Medulla oblongata (tissue), 1 donor: Measurements from ENCODE around the gene P3H2.
"Not testable (repeated sequence)": the region's sequence is repeated elsewhere in the genome, so short reads cannot be mapped to it uniquely, and the experiment has no call there.

Experiments
- DNase-seq: peaks from one replicate; pipeline ENCODE4 v3.0.0-alpha.2; 2015; ENCODE audit errors: extremely low spot score

P3H2 gene, protein sequence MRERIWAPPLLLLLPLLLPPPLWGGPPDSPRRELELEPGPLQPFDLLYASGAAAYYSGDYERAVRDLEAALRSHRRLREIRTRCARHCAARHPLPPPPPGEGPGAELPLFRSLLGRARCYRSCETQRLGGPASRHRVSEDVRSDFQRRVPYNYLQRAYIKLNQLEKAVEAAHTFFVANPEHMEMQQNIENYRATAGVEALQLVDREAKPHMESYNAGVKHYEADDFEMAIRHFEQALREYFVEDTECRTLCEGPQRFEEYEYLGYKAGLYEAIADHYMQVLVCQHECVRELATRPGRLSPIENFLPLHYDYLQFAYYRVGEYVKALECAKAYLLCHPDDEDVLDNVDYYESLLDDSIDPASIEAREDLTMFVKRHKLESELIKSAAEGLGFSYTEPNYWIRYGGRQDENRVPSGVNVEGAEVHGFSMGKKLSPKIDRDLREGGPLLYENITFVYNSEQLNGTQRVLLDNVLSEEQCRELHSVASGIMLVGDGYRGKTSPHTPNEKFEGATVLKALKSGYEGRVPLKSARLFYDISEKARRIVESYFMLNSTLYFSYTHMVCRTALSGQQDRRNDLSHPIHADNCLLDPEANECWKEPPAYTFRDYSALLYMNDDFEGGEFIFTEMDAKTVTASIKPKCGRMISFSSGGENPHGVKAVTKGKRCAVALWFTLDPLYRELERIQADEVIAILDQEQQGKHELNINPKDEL

DNA sequence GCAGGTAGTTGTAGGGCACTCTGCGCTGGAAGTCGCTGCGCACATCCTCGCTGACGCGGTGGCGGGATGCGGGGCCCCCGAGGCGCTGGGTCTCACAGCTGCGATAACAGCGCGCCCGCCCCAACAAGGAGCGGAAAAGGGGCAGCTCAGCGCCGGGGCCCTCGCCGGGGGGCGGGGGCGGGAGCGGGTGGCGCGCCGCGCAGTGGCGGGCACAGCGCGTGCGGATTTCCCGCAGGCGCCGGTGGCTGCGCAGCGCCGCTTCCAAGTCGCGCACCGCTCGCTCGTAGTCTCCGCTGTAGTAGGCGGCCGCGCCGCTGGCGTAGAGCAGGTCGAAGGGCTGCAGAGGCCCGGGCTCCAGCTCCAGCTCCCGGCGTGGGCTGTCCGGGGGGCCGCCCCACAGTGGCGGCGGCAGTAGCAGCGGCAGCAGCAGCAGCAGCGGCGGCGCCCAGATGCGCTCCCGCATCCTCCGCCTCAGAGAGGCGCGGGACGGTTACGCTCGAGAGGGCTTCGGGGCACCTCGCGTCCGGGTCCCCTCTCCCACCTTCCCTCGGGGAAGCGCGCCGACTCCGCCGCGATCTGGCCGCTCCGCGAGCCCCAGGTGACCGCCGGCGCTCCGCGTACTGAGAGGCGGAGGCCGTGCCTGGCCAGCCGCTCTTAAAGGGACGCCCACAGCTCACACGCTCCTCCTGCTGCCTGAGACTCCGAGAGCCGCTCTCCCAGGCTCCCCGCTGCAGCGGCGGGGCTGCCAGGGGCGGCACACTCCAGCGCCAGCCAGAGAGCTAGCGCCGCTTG, at the start of gene P3H2:
TSS of gene P3H2 (minus strand) at position 629 of the 792 bp plus-strand sequence. CDS start at position 463, 166 bp downstream.
- peak; percentile 93 for DNase-seq

DNA sequence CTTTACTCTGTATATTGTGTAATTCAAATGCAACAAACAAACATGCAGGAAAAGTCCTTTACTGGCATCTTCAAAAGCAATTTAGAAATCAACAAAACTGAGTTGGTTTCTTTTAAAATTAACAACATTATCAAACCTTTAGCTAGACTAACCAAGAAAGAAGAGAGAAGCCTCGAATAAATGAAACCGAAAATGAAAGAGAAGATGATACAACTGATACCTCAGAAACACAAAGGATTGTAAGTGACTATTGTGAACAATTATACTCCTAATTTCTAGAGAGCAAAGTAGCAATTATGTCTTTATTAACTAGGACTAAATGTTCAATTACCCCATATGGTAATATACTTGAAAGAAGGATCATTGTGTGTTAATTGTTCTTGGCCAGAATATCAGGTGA, 49.2 kb upstream of the P3H2 start:
- DNase-seq: peak; percentile 6

DNA sequence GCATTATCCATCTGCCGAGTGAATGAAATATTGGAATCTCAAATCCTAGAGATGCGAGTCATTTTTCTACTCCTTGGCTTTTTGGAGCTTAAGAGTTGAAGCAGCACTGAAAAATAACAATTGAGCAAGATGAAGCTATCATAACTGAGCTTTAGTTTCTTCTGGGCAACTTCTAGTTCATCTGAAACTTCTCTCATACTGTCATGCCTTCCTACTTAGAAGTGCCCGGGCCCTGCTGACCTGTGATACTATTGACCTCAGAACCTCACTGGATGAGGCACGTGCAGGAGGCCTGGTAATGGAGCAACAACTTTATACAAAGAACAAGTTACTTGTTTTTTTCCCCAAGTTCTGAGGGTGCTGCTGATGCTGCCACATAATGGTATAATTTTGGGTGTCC, 48.5 kb upstream of the P3H2 start:
- no peak for DNase-seq

DNA sequence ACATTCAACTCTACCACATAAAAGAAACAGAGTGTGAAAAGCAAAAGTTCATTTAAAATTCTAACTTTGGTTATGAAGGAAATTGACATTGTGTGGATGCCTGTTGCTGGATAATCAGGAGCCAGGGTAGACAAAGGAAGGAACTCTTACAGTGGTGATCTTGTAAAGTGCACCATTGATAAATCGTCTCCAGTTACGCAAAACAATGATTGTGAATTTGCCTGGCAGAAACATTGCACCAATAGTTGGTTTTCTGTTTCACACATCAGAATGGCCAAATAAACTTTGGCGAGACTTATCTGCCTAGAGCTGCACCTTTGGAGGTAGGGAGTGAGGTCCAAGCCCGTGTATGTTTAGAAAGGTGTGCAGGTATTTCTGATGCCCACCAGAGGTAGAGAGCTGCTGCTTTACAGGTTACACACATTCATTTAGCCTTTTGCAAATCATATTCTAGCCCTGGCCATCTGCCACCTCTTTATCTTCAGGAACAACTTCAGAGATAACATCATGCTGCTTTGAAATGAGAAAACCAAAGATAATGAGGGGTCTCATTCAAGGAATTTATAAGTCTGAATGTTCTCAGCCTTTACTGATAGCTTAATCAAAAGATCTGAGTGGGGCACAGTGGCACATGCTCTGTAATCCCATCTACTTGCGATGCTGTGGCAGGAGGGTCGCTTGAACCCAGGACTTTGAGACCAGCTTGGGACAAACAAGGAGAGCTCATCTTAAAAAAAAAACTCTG, 47.4 kb upstream of the P3H2 start:
- no peak for DNase-seq

DNA sequence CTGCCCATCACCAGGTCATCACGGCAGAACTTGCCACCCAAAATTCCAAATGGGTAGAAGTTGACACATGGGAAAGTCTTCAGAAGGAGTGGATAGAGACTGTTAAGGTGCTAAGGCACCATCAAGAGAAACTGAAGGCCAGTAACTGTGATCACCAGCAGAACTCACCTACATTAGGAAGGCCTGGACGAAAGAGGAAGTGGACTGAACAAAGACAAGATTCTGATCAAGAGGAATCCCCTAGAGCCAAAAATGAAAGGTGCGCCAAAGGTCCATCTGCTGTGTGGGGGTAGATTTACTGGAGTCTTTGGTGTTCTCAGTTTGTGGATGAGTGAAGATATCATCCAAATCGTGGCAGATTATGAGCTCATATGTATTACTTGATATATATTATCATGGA, 46.3 kb upstream of the P3H2 start:
- DNase-seq: no peak

DNA sequence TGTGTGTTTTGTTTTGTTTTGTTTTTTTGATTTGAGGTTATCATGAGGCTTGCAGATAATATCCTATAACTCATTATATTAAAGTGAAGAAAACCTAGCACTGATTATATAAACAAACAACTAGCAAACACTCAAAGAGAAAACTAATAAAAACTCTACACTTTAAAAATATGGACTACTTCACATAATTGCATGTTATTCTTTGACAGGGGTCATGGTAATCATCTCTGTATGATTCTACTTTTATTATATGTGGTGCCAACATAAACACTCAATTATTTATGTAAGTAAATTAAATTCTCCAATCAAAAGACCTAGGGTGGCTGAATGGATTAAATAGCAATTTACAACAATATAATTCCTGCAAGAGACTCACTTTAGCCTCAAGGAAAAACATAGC, 44.6 kb upstream of the P3H2 start:
- no peak for DNase-seq

DNA sequence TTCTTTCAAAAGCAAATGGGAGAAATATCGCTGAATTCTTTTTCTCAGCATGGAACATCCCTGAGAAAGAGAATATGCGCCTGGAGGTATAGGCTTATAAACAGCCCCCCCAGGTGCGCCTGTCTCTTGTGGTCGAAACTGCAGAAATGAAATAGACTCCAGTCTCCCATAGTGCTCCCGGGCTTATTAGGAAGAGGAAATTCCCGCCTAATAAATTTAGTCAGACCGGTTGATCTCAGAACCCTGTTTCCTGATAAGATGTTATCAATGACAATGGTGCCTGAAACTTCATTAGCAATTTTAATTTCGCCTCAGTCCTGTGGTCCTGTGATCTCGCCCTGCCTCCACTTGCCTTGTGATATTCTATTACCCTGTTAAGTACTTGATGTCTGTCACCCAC, 41.3 kb upstream of the P3H2 start:
- not testable (repeated sequence) for DNase-seq

DNA sequence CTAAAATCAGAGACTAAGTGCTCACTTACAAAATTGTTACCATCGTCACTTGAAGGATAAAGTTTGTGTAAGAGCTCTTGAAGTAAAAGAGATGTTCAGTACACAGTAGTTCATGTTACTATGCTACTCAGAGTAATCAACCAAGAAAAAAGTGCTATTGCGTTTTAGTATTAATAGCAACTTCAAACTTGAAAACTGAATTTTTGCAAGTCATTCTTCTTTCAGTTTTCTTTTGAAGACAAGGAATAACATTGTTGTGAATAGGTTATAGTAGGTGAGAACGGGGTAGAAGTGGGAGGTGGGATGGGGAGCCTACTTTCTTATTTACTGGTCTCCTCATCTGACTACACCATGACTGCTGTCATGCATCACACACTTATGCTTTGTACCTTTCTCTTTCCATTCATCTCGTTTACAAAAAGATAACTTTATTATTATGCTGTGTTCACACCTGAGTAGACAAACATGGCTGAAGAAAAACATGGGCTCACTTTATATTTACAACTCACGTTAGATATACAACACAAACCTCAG, 39.3 kb upstream of the P3H2 start:
- DNase-seq: no peak

DNA sequence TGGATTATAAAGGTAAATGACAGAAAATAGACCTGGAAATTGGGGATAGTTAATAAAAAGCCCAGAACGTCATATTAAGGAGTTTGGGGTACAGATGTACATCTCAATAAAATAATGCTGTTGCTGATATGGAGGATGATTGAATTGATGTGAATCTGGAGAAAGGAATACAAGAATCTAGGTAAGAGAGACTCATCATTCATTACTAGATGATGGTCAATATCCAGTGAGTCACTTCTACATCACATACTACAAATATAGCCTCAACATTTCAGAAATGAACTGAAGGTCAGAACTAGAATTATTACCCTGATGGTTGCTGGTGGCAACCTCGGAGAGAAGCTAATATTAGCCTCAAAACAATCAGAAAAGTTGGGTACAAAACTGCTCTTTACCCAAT, 37.6 kb upstream of the P3H2 start:
- no peak for DNase-seq

DNA sequence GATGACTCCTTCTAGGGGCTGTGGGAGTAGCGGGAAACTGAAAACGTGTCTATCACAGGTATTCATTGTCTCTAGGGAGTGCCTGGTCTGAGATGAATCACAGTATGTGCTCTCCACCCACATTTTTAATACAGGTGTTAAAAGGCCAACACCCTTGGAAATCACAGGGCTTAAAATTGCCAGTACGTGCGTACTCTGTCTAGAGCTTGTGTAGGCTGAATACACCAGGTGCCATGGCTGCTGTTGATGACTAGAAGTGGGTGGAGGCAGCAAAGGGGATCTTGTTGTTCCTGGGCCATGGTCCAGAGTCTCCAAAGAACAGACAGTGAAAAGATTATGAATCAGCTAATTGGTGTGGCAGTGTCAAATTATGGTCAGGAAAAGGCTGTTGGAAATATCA, 35.1 kb upstream of the P3H2 start:
- no peak for DNase-seq

DNA sequence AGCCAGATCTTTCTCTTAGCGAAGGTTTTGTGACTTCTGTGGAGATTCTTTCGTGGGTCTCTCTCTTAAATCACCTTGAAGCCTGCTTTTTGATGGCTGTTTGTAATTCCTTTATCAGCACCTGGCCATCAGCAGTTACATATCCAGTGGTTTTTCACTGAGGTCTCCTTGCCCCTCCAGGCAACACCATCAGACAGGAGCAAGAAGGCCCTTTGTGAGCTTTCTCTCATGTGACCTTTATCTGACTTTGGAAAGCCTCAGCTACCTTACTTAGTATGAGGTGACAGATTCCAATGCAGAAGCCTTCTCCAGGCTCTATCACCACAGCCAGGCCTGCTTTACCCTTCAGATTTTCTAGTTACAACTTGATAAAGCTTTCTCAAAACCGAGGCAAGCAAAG, 30.0 kb upstream of the P3H2 start:
- no peak for DNase-seq

DNA sequence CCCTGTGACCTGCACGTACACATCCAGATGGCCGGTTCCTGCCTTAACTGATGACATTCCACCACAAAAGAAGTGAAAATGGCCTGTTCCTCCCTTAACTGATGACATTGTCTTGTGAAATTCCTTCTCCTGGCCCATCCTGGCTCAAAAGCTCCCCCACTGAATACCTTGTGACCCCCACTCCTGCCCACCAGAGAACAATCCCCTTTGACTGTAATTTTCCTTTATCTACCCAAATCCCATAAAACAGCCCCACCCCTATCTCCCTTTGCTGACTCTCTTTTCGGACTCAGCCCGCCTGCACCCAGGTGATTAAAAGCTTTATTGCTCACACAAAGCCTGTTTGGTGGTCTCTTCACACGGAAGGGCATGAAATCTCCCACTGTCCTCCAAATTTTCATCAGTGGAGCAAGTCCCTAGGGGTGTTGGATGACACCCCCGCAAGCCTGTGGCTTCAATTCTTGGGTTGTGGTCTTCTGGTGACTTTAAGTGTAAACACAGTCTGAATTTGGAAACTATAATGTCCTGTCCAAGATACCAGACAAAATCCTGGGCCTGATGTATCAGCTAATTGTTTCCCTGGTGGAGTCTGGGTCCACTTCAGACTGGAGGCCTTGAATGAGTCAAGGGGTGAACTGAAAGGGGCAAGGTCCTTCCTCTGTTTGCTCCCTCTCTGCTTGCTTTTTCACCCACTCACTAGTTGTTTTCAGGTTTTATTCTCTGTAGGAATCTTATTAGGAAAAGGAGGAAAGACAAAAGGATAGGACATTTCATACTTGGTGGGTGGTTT, 29.3 kb upstream of the P3H2 start:
- DNase-seq: not testable (repeated sequence)

DNA sequence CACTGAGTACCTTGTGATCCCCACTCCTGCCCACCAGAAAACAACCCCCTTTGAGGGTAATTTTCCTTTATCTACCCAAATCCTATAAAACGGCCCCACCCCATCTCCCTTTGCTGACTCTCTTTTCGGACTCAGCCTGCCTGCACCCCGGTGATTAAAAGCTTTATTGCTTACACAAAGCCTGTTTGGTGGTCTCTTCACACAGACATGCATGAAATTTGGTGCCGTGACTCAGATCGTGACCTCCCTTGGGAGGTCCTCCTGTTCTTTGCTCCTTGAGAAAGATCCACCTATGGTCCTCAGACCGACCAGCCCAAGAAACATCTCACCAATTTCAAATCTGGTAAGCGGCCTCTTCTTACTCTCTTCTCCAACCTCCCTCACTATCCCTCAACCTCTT, 24.1 kb upstream of the P3H2 start:
- DNase-seq: not testable (repeated sequence)

DNA sequence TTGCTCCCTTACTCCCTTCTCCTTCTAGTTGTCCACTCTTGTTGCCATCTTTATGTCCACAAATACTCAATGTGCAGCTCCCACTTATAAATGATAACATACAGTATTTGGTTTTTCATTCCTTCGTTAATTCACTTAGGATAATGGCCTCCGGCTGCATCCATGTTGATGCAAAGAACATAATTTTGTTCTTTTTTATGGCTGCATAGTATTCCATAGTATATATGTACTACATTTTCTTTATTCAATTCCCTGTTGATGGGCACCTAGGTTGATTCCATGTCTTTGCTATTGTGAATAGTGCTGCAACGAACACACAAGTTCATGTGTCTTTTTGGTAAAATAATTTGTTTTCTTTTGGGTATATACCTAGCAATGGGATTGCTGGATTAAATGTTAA, 21.3 kb upstream of the P3H2 start:
- no peak for DNase-seq

DNA sequence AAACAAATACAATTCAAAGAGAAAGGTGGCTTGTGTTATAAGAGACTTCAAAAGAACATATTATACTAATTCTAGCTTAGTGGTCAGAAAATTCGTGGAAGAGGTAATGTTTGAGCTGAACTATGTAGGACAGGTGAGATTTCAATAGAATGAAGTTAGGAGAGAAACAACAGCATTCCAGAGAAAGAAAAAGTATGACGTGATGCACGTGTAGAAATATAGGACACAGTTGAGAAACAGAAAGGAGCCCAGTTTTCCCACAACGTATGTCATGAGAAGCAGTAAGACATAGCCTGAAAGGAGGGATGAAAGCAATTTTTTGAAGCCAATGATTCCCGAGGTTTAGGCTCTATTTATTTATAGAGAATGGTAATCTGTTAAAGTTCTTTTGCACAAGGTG, 18.7 kb upstream of the P3H2 start:
- DNase-seq: no peak

DNA sequence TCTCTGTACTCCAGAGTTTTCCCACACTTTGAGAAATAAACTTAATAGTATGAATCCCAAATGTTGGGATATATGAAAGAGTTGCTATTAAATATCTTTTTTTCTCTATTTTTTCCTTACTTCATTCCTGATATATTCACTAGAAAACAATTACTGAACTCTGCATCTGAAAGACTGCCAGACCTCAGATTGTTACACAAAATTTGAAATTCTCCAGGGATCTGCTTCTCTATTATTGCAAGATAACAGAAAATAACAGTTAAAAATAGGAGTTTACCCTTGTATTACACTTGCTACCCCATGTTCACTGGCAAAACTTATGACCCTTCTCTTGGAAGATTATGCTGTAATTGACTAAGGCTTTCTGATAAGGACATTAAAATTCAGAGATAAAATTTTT, 11.7 kb upstream of the P3H2 start:
- no peak for DNase-seq

DNA sequence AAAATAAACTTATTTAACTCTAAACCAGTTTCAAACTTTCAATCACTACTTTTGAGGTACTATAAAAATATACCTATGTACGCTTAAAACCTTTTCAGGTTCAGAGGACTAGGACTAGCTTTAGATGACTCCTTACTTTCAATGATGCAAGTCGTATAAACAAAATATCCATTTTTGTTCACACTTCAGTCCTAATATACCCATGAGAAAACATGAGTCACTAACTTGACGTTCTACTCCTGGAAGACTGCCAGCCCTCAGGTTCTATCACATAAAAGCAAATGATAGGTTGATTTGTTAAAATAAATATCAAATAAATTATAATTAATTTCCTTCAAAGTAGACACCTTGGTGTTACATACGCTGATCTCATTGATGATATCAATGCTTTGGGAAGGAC, 10.6 kb upstream of the P3H2 start:
- no peak for DNase-seq

DNA sequence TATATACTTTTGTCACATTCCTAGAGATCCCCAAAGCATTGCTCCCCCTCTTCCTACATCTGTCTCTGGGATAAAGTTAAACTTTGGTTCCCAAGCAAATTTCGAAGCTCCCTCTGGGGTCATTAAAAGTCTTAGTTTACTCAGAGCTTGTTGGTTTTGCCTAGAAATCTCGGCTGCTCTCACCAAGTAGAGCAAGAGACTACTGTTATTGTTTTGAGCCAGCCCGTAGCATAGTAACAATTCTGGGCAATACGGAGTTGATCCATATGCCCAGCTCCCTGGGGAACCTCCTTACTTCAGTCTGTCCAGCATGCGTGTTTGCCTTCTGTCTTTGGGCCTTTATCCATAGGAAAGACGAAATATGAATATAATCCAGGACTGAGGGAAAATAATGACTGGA, 10.0 kb upstream of the P3H2 start:
- no peak for DNase-seq

DNA sequence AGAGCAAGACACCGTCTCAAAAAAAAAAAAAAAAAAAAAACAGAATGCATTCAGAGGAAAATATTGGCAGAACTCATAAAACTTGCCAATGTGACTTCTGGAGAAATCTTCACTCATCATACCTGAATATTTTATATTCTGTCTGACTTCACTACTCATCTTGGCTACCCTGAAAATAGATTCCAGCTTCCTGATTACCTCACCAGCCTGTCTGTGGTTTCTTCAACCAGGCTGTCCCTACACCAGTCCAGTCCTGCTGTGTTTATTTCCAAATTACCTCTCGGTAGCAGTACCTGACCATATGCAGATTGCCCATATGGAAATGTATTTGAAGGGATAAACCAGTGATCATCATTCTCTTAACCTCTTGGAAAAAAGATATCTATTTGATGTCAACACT, 9.3 kb upstream of the P3H2 start:
- DNase-seq: no peak

DNA sequence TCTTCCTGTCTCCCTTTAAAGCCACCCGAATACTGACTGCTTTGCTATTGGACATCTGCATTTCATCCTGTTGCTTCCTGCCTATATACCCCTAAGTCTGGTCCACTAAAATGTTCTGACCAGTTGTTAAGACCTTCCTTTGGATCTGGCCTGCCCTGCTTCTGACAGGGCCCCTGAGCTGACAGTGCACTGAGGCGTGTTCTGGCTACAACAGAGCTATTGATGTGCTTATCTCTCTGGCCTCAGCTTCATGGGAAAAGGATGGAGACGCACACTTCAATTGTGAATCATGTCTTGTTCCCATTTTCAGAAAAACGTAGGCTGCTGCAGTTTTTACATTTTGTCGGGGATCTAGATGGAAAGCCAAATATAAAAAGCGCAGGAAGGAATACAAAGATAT, 7.1 kb upstream of the P3H2 start:
- DNase-seq: no peak

DNA sequence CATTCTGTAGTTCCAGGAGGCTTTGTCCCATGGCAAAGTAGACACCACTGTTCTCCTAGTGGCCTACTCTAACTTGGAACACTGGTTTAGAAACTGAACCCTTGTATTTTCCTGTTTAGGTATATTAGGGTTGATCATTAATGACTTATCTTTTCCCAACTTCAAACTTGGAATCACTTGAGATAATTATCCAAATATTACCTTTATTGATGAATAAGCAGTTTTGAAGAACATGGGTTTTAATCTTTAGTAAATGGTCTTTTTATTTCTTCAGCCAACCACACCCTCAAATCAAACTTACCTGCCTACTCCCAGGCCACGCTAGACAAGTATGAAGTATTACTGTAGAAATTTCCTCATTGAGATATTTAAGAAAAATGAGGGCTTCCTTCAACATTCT, 6.5 kb upstream of the P3H2 start:
- DNase-seq: no peak
